GM19238 (cell line): Measurements from ENCODE around the gene LILRA1.
"Not testable (repeated sequence)": the region's sequence is repeated elsewhere in the genome, so short reads cannot be mapped to it uniquely, and the experiment has no call there.

ENCODE experiments used
- DNase-seq: peaks from one replicate; pipeline ENCODE4 v3.0.0; 2011; ENCODE audit warnings: low spot score; ENCODE audit not compliant: insufficient read length

Gene LILRA1

DNA sequence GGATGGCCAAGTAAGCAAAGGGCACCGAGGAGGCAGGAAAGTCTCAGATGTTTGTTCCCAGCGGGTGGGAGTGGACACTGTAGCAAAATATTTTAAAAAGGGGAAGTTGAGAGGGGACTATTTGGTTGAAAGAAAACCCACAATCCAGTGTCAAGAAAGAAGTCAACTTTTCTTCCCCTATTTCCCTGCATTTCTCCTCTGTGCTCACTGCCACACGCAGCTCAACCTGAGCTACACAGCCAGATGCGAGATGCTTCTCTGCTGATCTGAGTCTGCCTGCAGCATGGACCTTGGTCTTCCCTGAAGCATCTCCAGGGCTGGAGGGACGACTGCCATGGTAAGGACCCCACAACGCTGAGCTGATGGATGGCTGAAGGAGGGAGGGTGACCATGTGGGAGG, at the start of gene LILRA1:
Gene LILRA1 (plus strand): TSS at position 188 of the 400 bp plus-strand sequence. CDS start 613 bp downstream, outside the sequence.
- DNase-seq: not testable (repeated sequence)

DNA sequence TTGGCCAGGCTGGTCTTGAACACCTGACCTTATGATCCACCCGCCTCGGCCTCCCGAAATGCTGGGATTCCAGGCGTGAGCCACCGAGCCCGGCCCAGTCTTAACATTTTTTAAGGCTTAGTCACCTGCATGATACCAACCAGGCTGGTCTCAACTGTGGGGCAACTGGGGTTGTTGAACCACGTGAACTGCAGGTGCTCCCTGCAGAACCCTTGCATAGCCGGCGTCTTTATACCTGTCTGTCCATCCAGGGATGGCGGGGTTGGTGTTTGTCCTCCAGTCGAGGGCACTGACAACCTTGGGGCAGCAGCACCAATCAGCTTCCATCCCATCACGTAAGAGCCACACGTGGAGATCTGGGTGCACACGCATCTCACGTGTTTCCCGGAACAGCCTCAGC, 44.6 kb upstream of the LILRA1 start:
- DNase-seq: no peak

DNA sequence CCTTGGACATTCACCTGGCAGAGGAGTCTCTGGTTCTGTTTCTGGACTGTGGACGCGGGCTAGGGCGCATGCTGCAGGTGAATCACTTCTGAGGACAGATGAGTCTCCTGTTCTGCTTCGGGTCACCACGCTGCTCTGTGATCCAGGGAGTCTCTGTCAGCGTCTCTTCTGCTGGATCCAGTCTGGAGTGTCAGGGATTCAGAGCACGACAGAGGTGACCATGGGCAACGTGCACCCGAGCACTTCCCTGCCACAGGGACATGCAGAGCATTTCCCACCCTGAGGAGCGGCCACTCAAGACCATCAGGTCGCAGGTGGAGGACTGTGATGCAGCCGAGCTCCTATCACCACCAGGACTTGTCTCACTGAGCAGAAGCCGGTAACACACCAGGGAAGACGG, 44.2 kb upstream of the LILRA1 start:
- no peak for DNase-seq

DNA sequence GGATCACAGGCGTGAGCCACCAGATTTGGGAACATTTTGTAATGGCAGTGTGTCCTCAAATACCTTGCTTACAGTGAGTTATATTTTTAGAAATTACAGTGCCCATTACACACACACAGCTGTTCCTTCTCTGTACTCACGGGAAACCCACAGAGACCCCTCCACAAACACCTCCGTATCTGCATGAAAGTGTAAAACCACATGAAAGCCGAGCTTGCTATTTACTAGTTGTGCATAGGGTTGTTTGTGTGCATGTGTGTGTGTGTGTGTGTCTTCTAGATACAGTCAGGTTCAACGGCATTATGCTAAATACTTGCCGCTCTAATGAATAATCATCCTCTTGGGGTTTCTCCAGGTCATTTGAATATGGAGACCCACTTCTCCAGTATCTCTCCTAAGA, 42.1 kb upstream of the LILRA1 start:
- DNase-seq: no peak

DNA sequence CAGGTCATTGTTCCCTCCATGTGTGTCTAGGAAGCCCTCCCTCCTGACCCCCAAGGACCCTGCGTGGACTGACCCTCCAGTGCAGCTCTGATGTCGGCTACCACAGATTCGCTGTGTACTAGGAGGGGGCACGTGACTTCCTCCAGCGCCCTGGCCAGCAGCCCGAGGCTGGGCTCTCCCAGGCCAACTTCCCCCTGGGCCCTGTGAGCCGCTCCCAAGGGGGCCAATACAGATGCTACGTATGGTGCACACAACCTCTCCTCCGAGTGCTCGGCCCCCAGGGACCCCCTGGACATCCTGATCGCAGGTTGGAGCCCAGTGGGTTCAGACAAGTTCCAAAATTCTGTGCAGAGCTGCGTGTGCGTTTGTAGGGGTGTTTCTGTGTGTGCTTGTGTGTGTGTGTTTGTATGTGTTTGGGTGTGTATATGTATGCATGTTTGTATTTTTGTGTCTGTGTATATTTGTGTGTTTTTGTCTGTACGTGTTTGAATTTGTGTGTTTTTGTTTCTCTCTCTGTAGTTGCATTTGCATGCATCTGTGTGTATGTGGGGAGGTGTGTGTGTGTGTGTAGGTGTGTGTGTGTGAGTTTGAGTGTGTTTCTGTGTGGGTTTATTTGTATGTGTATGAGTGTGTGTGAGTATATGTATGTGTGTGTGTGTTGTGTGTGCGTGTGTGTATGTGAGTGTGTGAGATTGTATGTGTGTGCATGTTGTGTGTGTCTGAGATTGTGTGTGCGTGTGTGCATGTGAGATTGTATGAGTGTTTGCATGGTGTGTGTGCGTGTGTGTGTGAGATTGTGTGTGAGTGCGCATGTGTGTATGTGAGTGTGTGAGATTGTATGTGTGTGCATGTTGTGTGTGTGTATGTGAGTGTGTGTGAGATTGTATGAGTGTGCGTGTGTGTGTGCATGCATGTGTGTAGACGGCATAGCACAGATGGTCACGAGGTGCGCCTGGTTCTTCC, 41.2 kb upstream of the LILRA1 start:
- DNase-seq: no peak

DNA sequence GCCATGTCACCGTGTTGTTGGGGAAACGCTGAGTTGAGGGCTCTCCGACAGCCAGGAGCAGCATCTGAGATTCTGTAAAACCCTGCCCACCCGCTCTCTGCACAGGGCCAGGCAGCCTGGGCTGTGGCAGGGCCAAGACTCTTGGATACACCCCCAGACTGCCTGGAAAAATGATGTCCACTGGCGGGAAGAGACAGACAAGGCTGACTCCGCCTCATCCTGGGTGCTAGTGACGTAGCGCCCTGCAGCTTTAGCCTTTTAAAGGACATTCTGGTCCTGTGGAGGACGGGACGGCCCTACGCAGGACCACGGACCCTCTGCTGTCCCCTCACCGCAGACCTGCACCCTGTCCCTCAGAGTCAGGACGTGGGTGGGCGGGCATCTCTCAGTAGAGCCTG, 40.5 kb upstream of the LILRA1 start:
- no peak for DNase-seq

DNA sequence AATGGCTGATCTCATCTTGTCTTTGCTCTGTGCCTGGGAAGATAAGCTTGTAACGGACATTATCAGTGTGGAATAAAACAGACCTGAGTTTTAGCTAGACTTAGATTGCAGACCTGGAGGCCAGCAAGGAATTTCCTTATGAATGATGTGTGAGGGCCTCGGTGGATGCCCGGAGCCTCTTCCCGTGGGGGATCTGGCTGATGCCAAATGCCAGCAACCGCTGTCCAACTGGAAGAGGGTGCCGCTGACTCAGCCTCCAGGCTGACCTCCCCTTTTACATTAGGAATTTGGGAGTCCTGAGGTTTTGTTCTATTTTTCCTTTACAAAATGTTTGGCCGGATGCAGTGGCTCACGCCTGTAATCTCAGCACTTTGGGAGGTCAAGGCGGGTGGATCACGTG, 39.4 kb upstream of the LILRA1 start:
- DNase-seq: no peak

DNA sequence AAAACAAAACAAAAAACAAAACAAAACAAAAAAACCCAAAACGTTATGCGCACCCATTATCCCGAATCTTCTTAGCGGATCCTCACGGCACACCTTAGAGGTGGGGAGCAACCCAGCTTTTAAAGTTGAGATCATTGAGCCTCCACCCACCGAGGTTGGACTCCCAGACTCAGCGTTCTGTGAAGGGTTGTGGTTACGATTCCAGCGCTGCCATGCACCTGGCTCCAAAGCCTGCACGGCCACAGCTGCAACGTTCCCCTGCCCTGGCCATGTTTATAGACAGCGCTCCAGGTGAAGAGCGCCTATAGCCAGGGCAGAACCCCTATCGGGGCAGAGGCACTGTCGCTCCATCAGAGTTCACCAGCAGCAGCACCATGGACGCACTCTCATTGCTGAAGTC, 38.5 kb upstream of the LILRA1 start:
- no peak for DNase-seq

DNA sequence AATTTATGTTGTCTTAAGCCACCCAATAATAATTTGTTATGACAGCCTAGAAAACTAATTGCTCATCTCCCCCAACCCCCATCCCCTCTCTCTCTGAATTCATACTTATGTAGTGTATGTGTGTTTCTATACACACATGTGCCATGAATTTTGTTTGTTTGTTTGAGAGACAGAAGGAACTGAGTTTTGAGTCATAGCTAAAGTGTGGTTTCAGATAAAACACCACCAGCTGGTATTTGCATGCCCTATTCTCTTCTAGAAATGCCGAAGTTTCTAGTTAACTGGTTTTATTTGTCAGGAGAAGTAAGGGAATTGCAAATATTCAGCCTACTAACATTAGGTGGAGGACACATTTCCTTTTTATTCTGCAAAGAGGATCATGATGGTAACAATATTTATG, 37.2 kb upstream of the LILRA1 start:
- DNase-seq: no peak

DNA sequence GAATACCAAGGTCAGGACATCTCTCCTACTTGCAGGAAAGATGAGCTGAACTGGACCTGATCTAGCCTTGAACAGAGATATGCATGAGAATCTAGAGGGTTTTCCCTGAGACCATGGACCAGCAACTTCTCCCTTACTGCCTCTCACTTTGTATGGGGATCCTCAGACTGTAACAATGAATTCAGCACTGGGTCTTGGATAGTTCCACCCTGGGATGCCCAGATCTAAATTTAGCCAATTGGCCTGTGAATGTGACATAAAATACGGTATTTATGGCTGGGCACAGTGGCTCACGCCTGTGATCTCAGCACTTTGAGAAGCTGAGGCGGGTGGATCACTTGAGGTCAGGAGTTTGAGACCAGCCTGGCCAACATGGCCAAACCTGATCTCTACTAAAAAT, 35.1 kb upstream of the LILRA1 start:
- no peak for DNase-seq

DNA sequence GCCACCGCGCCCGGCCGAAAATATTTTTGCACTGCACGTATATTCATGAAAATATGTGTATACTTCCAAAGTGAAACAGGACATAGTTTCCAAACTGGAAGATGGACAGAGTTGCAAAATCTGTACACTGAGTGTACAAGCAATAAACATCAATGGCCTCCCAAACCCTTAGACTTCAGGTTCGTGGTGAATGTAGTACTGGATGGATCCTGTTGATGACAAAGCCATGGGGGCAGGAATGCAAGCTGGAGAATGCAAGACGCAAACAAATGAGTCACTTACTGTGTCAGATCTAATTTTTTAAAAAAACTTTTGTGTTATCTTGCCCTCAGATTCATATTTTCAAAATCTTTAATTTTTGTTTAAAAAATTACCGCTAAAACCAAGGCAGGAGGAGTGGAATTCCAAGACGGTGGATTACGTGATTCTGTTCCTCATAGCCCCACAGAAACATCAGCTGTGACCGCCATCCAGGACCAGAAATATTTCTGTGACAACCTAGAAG, 32.5 kb upstream of the LILRA1 start:
- no peak for DNase-seq

DNA sequence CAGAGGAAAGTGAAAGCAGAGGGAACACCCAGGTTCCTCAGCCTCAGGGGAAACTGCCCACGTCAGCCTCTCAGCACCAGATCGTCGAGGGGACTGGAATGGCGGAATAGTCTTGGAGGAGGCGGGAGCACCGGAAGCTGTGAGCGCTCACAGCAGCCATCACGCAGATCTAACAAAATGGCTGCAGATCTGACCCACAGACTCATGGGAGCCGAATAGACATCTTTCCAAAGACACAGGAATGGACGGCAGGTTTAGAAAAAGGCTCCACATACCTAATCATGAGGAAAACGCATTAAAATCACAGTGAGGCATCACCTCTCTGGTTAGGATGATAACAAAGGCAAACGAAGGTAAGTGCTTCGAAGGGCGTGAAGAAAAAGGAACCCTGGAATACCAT, 31.6 kb upstream of the LILRA1 start:
- no peak for DNase-seq

DNA sequence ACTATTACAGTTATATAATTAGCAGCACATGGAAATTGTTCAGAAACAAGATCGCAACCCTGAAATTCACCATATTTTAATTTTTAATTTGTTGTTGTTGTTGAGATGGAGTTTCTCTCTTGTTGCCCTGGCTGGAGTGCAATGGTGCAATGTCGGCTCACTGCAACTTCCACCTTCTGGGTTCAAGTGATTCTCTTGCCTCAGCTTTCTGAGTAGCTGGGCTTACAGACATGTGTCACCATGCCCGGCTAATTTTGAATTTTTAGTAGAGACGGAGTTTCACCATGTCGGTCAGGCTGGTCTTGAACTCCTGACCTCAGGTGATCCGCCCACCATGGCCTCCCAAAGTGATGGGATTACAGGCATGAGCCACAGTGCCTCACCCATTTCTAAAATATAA, 30.2 kb upstream of the LILRA1 start:
- DNase-seq: not testable (repeated sequence)

DNA sequence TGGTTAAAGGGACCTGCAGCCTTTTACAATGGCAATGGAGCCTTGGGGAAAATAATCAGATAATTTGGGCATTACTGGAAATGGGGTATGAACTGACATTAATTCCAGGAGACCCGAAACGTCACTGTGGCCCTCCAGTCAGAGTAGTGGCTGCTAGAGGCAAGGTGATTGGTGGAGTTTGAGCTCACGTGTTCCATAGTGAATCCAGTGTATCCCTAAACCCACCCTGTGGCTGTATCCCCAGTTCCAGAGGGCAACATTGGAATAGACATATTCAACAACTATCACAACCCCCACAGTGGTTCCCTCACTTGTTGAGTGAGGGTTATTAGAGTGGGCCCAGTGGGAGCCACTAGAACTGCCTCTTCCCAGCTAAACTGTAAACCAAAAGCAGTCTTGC, 23.1 kb upstream of the LILRA1 start:
- no peak for DNase-seq

DNA sequence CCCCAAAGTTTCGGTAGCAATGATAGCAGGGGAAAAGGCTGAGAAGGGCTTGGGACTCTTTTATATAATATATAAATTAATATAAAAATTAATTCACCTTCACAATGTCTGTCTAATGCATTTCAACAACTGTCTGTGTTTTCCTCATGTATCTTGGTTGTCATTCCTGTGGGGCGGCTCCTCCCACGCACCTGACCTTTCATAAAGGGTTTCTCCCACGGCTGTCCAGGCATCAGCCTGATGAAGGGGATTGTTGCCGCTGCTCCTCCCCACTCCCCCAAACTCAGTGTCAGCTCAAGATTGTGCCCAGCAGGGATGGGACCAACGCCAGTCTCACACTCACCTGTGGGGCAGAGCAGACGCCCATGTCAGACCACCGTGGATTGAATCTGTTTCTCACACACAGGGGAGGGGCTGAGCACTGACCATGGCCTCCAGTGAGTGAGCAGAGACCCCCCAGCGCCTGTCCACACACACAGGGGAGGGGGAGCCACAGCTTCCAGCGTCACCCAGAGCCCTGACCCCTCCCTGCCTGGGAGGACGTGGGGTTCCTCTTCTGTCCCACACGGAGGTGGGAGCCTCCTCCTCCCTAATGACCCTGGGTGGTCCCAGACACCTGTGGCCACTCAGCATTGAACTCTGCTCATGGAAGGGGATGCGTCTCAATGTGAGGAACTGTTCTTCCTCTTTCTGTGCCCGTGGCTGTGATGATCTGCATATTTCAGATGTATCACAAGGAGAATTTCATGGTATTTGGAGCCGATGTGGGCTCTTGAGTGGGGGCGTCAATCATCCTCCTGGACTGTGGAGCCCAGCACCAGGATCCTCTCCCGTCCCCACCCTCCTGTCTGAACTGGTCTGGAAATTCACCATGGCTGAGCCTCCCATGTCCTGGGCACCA, 21.5 kb upstream of the LILRA1 start:
- not testable (repeated sequence) for DNase-seq

DNA sequence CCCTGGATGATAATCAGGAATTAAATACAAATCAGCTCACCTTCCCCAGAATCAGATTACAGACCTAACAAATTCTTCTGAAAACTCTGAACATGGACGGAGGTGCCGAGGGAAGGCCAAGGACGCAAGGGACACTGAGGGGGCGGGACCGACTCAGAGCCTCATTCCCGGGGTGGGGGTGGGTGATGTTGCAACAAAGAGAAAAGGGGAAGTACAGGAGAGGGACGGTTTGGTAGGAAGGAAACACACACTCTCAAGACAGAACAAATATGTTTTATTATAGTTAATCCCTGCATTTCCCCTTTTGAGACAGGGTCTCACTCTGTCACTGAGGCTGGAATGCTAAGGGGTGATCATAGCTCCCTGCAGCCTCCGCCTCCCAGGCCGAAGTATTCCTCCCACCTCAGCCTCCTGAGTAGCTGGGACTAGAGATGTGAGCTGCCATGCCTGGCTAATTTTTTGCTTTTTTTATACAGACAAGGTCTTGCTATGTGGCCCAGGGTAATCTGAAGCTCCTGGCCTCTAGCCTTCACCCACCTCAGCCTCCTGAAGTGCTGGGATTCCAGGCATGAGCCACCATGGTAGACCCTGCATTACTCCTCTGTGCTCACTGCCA, 20.6 kb upstream of the LILRA1 start:
- DNase-seq: no peak

DNA sequence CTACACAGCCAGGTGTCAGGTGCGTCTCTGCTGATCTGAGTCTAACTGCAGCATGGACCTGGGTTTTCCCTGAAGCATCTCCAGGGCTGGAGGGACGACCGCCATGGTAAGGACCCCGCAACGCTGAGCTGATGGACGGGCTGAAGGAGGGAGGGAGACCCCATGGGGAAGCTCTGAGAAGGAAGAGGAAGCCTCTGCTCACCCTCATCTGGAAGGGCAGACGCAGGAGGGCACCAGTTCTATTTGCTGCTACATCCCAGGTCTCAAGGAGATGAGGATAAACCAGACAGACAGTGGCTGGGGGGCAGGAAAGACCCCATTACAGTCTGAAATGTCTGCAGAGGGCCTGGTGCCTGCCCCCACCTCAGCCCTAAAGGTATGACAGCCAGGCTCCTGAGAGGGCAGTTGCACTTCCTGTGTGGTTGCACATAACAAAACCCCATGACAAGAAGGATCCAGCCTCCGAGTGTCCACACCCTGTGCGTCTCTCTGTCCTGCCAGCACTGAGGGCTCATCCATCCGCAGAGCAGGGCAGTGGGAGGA, 20.0 kb upstream of the LILRA1 start, which contains the start of gene LILRA2:
Gene LILRA2 (plus strand): TSS at position 461 of the 543 bp plus-strand sequence. CDS start 89 bp downstream, outside the sequence.
- peak; percentile 41 for DNase-seq

DNA sequence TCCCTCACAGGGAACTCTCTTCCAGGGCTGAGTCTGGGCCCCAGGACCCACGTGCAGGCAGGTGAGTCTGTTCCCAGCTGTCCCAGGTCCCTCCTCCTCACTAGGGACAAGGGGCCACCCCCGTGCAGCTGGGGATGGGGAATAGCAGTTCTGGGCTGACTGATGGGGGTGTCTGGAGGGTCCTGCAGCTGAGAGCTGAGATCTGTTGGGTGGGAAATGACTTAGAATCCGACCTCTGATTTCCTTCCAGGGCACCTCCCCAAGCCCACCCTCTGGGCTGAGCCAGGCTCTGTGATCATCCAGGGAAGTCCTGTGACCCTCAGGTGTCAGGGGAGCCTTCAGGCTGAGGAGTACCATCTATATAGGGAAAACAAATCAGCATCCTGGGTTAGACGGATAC, 19.4 kb upstream of the LILRA1 start:
- DNase-seq: no peak

DNA sequence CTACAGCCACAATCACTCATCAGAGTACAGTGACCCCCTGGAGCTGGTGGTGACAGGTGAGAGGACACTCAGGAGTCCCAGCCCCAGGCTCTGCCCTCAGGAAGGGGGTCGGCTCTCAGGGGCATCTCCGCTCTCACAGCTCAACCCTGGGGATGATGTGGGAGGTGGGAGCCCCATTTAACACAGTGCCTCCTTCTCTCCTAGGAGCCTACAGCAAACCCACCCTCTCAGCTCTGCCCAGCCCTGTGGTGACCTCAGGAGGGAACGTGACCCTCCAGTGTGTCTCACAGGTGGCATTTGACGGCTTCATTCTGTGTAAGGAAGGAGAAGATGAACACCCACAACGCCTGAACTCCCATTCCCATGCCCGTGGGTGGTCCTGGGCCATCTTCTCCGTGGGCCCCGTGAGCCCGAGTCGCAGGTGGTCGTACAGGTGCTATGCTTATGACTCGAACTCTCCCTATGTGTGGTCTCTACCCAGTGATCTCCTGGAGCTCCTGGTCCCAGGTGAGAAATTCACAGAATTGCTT, 18.8 kb upstream of the LILRA1 start:
- DNase-seq: no peak

DNA sequence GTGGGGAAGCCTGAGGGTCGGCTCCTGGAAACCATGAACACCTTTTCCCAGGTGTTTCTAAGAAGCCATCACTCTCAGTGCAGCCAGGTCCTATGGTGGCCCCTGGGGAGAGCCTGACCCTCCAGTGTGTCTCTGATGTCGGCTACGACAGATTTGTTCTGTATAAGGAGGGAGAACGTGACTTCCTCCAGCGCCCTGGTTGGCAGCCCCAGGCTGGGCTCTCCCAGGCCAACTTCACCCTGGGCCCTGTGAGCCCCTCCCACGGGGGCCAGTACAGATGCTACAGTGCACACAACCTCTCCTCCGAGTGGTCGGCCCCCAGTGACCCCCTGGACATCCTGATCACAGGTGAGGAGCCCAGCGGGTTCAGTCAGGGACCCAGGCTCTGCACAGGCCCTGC, 18.2 kb upstream of the LILRA1 start:
- not testable (repeated sequence) for DNase-seq
